Hepatocyte (in vitro differentiated cells): ENCODE measurements around the gene FBXW11.

Experiments
- CTCF ChIP-seq: fragments of 200-600 bp; sonication (generic); IDR thresholded peaks from 2 replicates; pipeline ENCODE4 v1.5.1; 2016; ENCODE audit warnings: antibody characterized with exemption, mild to moderate bottlenecking; ENCODE audit not compliant: poor library complexity
- EZH2 ChIP-seq: fragments of 200-600 bp; sonication (generic); IDR thresholded peaks from 2 replicates; pipeline ENCODE4 v1.6.1; 2016; ENCODE audit warnings: antibody characterized with exemption, mild to moderate bottlenecking, borderline replicate concordance

GRCh38 chr5:171992813-171993212 is 13.6 kb downstream of the FBXW11 start:
- TF ChIP-seq CTCF (no peak), EZH2 (no peak)
